AML-193 (cell line): ENCODE results near the gene LCN6.
"Not testable (repeated sequence)": the region's sequence is repeated elsewhere in the genome, so short reads cannot be mapped to it uniquely, and the experiment has no call there.

ENCODE experiments used
- DNase-seq, 2 experiments: peaks; one replicate each; lab custom pipeline; 2025; lab: John Stamatoyannopoulos, UW

LCN6 gene

GRCh38 chr9:136724772-136725171, 23.6 kb downstream of the LCN6 start:
- no peak for DNase-seq

GRCh38 chr9:136723989-136724388, 24.3 kb downstream of the LCN6 start:
- no peak for DNase-seq

GRCh38 chr9:136723362-136723976, 24.9 kb downstream of the LCN6 start:
- no peak for DNase-seq

GRCh38 chr9:136722969-136723356, 25.4 kb downstream of the LCN6 start:
- DNase-seq: no peak

- no peak for DNase-seq
Observed at GRCh38 chr9:136722093-136722968, 26.0 kb downstream of the LCN6 start.

GRCh38 chr9:136721339-136722092, 26.8 kb downstream of the LCN6 start:
- no peak for DNase-seq

- DNase-seq: no peak
Observed at GRCh38 chr9:136720898-136721338, 27.4 kb downstream of the LCN6 start.

GRCh38 chr9:136720251-136720897, 28.0 kb downstream of the LCN6 start:
- DNase-seq: no peak

GRCh38 chr9:136719195-136719880, 29.0 kb downstream of the LCN6 start:
- no peak for DNase-seq

- DNase-seq: no peak
Observed at GRCh38 chr9:136718345-136719194, 29.8 kb downstream of the LCN6 start.

GRCh38 chr9:136717399-136717798, 30.9 kb downstream of the LCN6 start:
- DNase-seq: no peak

GRCh38 chr9:136714893-136715274, 33.4 kb downstream of the LCN6 start:
- no peak for DNase-seq

- DNase-seq: no peak
Observed at GRCh38 chr9:136714096-136714892, 34.0 kb downstream of the LCN6 start.

GRCh38 chr9:136713550-136713949, 34.8 kb downstream of the LCN6 start:
- no peak for DNase-seq

- no peak for DNase-seq
Observed at GRCh38 chr9:136712690-136713544, 35.4 kb downstream of the LCN6 start.

GRCh38 chr9:136711751-136712689, 36.3 kb downstream of the LCN6 start, which contains the start of gene DIPK1B:
Gene DIPK1B, plus strand, starts transcription at chr9:136712572. Its CDS starts 94 bp downstream, at chr9:136712666.
- no peak for DNase-seq

- not testable (repeated sequence) for DNase-seq
Observed at GRCh38 chr9:136711219-136711648, 37.1 kb downstream of the LCN6 start.
